Neural crest cell (in vitro differentiated cells): ENCODE measurements around the gene FGF12. TPM values are rescaled to one million over a fixed set of nuclear protein-coding genes. Genes with fewer than 3 reads are reported as not detected.

Experiments
- DNase-seq: peaks from one replicate; pipeline ENCODE4 v3.0.0; 2021; ENCODE audit warnings: low read depth, mixed read lengths, low spot score
- H3K27ac Mint-ChIP-seq: one replicate; pipeline ENCODE4 v1.8.0; 2021; ENCODE audit warnings: mild to moderate bottlenecking, mixed read lengths; ENCODE audit not compliant: unreplicated experiment
- H3K27me3 Mint-ChIP-seq: 2 replicates; pipeline ENCODE4 v1.8.0; 2021; ENCODE audit warnings: low read depth, mild to moderate bottlenecking, mixed read lengths
- H3K36me3 Mint-ChIP-seq: 2 replicates; pipeline ENCODE4 v1.8.0; 2021; ENCODE audit warnings: low read depth, mild to moderate bottlenecking, mixed read lengths
- H3K4me1 Mint-ChIP-seq: 2 replicates; pipeline ENCODE4 v1.8.0; 2021; ENCODE audit warnings: mixed read lengths
- H3K4me3 Mint-ChIP-seq: one replicate; pipeline ENCODE4 v1.8.0; 2021; ENCODE audit warnings: mild to moderate bottlenecking, mixed read lengths
- H3K9me3 Mint-ChIP-seq: 2 replicates; pipeline ENCODE4 v1.8.0; 2021; ENCODE audit warnings: mixed read lengths
- total RNA-seq: library from RNA; stranded (reverse); gene quantifications from 2 replicates; pipeline ENCODE4 v1.2.1, GENCODE V29; 2021
- TF ChIP-seq, protein P1 (sequence below): fragments of 200-600 bp; sonication (generic); conservative IDR thresholded peaks from 2 replicates; pipeline ENCODE4 v1.5.0; 2021; ENCODE audit warnings: antibody characterized with exemption, mild to moderate bottlenecking

The FGF12 gene
- total RNA-seq, 1 donor from 2014 or later, result 4.0 TPM

- no peaks in the 10 kb centered on the region for H3K27me3 Mint-ChIP-seq
- no peaks in the 10 kb centered on the region for H3K9me3 Mint-ChIP-seq
- TF ChIP-seq, protein P1, sequence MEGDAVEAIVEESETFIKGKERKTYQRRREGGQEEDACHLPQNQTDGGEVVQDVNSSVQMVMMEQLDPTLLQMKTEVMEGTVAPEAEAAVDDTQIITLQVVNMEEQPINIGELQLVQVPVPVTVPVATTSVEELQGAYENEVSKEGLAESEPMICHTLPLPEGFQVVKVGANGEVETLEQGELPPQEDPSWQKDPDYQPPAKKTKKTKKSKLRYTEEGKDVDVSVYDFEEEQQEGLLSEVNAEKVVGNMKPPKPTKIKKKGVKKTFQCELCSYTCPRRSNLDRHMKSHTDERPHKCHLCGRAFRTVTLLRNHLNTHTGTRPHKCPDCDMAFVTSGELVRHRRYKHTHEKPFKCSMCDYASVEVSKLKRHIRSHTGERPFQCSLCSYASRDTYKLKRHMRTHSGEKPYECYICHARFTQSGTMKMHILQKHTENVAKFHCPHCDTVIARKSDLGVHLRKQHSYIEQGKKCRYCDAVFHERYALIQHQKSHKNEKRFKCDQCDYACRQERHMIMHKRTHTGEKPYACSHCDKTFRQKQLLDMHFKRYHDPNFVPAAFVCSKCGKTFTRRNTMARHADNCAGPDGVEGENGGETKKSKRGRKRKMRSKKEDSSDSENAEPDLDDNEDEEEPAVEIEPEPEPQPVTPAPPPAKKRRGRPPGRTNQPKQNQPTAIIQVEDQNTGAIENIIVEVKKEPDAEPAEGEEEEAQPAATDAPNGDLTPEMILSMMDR, result no peak
- H3K27ac Mint-ChIP-seq, result no peak overlapping the region
- H3K36me3 Mint-ChIP-seq, result no peaks in the 10 kb centered on the region
- no peak for DNase-seq
- no peak overlapping the region for H3K4me3 Mint-ChIP-seq
- no peaks in the 10 kb centered on the region for H3K4me1 Mint-ChIP-seq
Measured at GRCh38 chr3:192284443-192285072, 442.8 kb downstream of the FGF12 start.

GRCh38 chr3:192281207-192281880 lies 446.0 kb downstream of the FGF12 start:
- Mint-ChIP-seq H3K4me1 (no peaks in the 10 kb centered on the region), H3K4me3 (no peak overlapping the region), H3K27ac (no peak overlapping the region), H3K27me3 (no peaks in the 10 kb centered on the region), H3K9me3 (no peaks in the 10 kb centered on the region), H3K36me3 (no peaks in the 10 kb centered on the region)
- no peak for DNase-seq
- TF ChIP-seq, protein P1, result no peak

- no peaks in the 10 kb centered on the region for H3K27me3 Mint-ChIP-seq
- no peak overlapping the region for H3K27ac Mint-ChIP-seq
- no peaks in the 10 kb centered on the region for H3K36me3 Mint-ChIP-seq
- H3K4me3 Mint-ChIP-seq, result no peak overlapping the region
- H3K9me3 Mint-ChIP-seq, result no peaks in the 10 kb centered on the region
- DNase-seq, result no peak
- no peaks in the 10 kb centered on the region for H3K4me1 Mint-ChIP-seq
- TF ChIP-seq, protein P1, result no peak
Measured at GRCh38 chr3:192279664-192280063, 447.7 kb downstream of the FGF12 start.

DNA sequence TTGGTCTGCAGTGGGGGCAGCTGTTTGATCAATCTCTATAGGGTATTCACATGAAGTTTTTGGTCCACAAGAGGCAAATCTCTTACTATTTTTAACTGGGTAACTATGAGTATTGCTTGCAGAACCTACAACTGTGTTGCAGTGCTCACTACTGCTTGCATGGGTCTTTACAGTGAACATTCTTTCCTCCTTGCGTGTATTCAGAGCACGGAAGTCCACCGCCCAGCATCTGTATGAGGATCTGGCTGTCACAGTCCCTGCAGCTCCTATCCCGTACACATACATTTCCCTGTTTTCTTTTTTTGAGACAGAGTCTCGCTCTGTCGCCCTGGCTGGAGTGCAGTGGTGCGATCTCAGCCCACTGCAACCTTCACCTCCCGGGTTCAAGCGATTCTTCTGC lies 449.9 kb downstream of the FGF12 start:
- Mint-ChIP-seq H3K27me3 (no peaks in the 10 kb centered on the region), H3K4me3 (no peak overlapping the region), H3K4me1 (no peaks in the 10 kb centered on the region), H3K27ac (no peak overlapping the region), H3K36me3 (no peaks in the 10 kb centered on the region), H3K9me3 (no peaks in the 10 kb centered on the region)
- TF ChIP-seq, protein P1, result no peak
- no peak for DNase-seq

DNA sequence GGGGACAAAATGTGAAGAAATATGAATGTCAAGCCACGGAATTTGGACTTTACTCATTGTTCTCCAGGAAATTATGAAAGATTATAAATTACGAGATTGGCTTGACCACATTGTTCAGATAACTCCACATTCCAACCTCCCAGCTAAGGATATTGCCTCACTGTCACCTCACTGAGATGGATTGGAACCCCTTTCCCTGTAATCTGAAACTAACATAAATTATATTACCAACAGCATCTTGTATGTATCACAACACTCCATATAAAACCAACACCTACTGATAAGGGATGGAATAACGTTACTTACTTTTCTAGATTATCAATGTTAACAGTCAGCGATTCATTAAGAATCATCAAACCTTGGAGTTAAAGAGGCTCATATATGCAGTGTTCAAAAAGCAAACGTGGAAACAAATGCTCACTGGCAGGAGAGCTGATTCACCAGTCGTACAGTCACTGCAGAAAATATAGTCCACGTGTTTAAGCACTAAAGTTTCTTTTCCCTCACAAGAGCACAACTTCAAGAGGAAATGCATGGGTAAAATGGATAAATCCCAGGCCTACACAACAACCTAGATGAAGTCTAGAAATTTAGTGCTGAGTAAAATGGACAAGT lies 451.5 kb downstream of the FGF12 start:
- Mint-ChIP-seq H3K4me3 (no peak overlapping the region), H3K9me3 (no peaks in the 10 kb centered on the region), H3K27ac (no peak overlapping the region), H3K4me1 (no peaks in the 10 kb centered on the region), H3K36me3 (no peaks in the 10 kb centered on the region), H3K27me3 (no peaks in the 10 kb centered on the region)
- TF ChIP-seq, protein P1, result no peak
- DNase-seq, result no peak
